Stimulated activated CD4-positive, alpha-beta T cell treated with anti-CD3 and anti-CD28 coated beads, TNF-alpha, amount 100 ng/mL, for 48 hours (primary cell): ENCODE measurements around the gene SMG6.

Experiments
- DNase-seq, 3 donors: peaks; one replicate each; pipeline ENCODE4 v3.0.0-alpha.2; 2020; ENCODE audit warnings: low read depth in 3 of 3

The SMG6 gene

DNA sequence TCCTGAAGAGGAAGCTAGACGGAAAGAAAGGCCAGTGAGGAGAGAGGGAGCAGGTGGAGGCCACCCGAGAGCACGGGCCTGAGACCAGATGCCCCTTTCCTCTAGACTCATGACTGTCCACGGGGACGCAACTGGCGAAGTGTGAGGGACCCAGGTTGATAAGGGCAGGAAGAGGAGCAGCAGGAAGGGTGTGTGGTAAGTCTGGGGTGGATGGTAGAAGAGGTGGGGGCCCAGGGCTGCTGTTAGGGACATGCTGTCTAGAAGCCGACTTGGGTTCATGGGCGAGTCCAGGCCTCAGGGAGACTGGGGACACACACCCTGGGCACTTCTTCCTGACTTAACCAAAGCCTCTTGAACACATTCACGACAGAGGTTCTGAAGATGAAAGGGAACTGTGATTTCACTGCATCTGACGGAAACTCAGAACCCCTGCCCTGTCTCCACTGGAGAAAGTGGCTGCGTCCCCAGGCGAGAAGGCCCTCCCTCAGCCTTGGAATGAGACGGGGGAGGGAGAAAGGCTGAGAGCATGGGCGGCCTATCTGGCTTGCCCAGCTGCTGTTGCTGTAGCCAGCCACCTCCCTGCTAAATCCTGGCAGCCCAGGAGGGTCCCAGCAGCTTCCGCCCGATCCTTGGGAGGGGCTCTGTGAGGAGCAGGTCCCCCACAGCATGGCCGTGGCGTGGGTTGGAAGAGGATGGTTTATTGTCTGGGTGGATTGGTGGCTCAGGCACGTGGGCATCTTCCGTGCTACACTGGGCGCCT, 242.7 kb downstream of the SMG6 start:
- no peak for DNase-seq

DNA sequence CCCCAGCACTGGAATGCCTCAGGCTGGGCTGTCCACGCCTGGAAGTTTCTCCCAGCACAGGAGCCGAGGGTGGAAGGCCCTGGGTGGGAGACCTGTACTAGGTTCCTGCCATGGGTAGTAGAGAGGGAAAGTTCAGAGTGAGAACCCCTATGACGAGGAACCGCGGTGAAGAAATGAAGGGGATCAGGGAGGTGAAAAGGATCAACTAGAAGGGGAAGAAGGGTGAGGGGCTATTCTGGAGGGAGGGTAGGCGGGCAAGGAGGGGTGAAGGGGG, 243.3 kb downstream of the SMG6 start:
- DNase-seq = no peak

DNA sequence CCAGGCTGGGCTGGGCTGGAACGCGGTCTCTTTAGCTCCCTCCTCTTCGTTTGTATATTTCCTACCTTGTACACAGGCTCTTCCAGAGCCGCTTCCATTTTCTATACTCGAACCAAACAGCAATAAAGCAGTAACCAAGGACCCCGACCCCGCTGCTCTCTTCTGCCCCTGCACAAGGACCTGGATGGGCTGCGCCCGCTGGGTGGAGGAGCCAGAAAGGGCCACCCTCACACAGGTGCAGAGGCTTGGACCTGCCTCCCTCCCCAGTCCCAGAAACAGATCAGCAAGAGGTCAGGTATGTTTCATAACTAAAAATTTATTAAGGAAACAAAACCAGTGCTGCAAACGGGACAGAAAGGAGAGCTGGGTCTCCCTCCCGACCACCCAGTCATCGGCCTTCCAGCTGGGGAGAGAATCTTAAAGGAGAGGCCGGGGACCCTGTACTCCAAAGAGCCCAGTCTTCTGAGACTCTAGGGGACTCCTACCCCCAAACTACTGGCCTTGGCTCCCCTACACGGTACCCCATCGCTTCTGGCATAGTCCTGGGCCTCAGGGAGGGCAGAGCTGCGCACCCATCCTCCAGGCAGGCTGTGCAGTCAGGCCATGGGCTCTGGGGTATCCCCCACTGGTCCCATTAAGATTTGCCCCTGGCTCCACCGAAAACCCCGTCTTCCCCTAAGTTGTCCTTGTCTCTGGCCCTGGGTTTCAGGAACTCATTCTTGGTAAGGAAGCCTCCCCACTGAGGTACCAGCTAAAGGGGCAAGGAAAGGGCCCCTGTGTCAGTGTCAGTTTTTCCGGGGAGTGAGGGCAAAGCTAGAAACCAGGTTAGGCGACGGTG, 243.8 kb downstream of the SMG6 start:
- DNase-seq = no peak

DNA sequence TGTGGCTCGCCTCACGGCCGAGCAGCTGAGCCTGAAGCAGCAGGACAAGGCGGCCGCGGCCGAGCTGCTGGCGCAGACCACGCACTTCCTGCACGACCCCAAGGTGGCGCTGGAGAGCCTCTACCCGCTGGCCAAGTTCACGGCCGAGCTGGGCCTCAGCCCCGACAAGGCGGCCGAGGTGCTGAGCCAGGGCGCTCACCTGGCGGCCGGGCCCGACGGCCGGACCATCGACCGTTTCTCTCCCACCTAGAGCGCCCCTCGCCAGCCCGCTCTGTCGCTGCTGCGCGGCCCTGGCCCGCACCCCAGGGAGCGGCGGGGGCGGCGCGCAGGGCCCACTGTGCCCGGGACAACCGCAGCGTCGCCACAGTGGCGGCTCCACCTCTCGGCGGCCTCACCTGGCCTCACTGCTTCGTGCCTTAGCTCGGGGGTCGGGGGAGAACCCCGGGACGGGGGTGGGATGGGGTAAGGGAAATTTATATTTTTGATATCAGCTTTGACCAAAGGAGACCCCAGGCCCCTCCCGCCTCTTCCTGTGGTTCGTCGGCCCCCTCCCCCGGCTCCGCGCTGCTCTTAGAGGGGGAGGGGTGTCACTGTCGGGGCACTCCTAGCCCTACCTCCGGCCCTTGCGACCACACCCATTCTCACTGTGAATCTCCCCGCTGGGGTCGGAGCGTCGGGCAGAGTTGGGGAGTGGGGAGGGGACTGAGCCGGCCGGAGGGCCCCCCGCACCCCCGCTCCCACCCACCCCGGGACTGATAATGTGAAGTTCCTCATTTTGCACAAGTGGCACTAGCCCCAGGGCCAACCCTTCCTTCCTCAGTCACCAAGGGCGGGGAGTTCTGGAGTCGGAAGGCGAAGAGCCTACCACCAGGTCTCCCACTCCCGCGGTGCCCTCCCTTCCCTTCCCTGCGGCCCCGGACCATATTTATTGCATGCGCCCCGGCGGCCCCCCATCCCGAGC, 244.7 kb downstream of the SMG6 start:
- DNase-seq = peak in 2 of 3 donors; percentile 63 to 71

DNA sequence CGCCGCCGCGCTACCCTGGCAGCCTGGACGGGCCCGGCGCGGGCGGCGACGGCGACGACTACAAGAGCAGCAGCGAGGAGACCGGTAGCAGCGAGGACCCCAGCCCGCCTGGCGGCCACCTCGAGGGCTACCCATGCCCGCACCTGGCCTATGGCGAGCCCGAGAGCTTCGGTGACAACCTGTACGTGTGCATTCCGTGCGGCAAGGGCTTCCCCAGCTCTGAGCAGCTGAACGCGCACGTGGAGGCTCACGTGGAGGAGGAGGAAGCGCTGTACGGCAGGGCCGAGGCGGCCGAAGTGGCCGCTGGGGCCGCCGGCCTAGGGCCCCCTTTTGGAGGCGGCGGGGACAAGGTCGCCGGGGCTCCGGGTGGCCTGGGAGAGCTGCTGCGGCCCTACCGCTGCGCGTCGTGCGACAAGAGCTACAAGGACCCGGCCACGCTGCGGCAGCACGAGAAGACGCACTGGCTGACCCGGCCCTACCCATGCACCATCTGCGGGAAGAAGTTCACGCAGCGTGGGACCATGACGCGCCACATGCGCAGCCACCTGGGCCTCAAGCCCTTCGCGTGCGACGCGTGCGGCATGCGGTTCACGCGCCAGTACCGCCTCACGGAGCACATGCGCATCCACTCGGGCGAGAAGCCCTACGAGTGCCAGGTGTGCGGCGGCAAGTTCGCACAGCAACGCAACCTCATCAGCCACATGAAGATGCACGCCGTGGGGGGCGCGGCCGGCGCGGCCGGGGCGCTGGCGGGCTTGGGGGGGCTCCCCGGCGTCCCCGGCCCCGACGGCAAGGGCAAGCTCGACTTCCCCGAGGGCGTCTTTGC, 245.6 kb downstream of the SMG6 start:
- DNase-seq = no peak

DNA sequence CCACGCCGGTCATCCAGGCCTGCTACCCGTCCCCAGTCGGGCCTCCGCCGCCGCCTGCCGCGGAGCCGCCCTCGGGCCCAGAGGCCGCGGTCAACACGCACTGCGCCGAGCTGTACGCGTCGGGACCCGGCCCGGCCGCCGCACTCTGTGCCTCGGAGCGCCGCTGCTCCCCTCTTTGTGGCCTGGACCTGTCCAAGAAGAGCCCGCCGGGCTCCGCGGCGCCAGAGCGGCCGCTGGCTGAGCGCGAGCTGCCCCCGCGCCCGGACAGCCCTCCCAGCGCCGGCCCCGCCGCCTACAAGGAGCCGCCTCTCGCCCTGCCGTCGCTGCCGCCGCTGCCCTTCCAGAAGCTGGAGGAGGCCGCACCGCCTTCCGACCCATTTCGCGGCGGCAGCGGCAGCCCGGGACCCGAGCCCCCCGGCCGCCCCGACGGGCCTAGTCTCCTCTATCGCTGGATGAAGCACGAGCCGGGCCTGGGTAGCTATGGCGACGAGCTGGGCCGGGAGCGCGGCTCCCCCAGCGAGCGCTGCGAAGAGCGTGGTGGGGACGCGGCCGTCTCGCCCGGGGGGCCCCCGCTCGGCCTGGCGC, 246.3 kb downstream of the SMG6 start:
- DNase-seq = no peak

DNA sequence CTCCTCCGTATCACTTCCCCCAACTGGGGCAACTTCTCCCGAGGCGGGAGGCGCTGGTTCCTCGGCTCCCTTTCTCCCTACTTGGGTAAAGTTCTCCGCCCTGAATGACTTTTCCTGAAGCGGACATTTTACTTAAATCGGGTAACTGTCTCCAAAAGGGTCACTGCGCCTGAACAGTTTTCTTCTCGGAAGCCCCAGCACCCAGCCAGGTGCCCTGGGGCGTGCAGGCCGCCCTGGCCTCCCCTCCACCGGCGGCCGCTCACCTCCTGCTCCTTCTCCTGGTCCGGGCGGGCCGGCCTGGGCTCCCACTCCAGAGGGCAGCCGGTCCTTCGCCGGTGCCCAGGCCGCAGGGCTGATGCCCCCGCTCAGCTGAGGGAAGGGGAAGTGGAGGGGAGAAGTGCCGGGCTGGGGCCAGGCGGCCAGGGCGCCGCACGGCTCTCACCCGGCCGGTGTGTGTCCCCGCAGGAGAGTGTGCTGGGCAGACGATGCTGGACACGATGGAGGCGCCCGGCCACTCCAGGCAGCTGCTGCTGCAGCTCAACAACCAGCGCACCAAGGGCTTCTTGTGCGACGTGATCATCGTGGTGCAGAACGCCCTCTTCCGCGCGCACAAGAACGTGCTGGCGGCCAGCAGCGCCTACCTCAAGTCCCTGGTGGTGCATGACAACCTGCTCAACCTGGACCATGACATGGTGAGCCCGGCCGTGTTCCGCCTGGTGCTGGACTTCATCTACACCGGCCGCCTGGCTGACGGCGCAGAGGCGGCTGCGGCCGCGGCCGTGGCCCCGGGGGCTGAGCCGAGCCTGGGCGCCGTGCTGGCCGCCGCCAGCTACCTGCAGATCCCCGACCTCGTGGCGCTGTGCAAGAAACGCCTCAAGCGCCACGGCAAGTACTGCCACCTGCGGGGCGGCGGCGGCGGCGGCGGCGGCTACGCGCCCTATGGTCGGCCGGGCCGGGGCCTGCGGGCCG, 247.1 kb downstream of the SMG6 start:
- DNase-seq = no peak

DNA sequence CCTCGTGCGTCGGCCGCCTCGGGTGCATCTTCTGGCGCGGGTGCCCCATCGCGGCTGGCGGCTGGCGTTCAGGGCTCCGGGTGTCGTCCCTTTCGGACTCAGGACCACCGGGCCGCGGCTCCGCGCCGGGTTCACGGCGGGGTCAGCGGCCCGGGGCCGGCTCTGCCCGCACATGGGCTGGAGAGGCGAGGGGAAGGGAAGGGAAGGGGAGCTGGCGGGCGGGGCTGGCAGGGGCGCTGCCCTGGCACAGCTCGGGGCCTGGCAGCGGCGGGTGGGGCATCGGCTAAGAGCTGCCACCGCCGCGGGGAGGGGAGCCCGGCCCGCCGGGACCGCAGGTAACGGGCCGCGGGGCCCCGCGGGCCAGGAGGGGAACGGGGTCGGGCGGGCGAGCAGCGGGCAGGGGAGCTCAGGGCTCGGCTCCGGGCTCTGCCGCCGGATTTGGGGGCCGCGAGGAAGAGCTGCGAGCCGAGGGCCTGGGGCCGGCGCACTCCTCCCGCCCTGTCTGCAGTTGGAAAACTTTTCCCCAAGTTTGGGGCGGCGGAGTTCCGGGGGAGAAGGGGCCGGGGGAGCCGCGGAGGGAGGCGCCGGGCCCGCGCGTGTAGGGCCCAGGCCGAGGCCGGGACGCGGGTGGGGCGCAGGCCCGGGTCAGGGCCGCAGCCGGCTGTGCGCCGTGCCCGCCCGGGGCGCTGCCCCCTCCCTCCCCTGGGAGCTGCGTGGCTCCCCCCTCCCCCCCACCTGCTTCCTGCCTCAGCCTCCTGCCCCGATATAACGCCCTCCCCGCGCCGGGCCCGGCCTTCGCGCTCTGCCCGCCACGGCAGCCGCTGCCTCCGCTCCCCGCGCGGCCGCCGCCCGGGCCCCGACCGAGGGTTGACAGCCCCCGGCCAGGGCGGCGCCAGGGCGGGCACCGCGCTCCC, 248.0 kb downstream of the SMG6 start:
- no peak for DNase-seq

DNA sequence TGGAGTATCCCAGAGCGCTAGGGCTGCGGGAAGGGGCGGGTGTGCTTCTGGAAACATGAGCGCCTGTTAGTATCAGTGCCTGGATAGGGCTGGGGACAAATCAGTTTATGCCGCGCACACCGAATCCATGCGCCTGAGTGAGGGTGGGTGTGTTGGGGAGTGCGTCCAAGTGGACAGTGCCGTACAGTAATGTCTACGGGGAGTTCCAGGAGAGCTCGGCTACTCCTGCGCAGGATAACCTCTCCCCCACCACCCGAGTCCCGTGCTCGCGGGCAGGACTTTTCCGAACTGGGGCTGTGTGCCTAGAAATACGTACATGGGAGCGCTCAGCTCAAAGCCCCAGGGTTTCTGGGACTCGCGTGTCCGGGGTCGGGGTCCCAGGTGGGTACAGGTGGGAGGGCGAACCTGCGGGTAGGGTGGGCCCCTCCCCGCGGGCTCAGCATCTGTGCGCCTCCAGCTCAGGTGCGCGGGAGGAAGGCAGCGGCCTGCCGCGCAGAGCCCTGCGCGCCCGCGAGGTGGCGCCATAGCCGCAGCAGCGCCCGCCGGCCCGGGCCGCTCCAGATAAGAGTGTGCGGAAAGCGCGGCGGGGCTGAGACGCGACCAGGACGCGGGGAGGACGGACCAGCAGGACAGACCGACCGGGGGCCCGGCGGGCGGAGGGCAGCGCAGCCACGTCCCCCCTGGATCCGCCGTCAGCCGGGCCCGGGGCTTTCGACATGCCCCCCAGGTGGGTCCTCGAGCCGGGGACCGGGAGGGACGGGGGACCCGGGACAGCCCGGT, 248.9 kb downstream of the SMG6 start, which contains the start of gene HIC1:
Gene HIC1, plus strand, starts transcription at position 592 of the 780 bp plus-strand sequence. CDS start 1,588 bp downstream, outside the sequence.
- no peak for DNase-seq

DNA sequence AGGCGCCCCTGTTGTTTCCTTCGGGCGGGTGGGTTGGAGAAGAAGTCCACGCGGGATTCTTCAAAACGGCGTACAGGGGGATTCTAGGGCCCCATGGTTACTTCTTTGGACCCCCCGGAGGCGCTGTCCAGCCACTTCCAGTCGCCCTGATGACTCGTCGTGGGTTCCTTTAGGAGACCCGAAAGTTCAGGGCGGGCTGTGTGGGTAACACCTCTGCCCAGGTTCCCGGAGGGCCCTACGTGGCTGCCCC, 249.4 kb downstream of the SMG6 start:
- no peak for DNase-seq

DNA sequence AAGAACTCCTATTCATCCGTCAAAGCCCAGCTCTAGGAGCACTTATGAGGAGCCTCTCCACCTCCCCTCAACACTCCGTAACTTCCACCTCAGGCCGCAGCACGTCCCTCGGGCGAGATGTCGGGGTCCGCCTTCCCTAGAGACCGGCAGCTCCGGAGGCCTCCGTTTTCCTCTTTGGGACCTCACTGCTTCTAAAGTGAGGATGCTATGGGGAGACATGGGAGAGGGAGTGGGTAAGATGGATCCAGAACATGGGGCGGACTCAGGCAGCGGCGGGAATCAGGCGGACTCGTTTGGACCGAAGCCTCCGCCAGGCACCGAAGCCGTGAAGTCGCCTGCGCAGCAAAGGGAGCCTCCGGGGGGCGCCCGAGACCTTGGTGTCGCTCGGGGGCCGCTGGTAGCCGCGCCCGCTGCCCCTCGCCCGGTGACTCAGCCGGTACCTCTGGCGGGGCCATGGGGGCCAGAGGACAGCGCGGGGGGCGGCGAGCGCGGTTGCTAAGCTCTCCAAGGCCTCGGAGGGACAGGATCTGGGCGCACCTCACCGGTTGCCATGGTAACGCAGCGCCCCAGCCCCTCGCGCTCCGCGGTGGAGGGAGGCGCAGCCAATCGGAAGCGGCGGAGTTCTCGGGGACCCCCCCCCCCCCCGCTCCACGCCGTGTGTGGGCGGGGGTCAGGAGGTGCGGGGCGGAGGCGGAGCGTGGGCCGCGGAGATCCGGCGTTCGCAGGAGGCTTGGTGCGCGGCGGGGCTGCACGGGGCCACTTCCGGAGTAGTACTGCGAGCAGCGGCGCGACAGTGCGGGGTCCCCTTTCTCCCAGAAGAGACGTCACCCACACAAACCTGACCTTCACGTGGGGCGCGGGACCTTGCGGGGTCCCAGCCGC, 250.0 kb downstream of the SMG6 start:
- peak in 1 of 3 donors; percentile 77 for DNase-seq

DNA sequence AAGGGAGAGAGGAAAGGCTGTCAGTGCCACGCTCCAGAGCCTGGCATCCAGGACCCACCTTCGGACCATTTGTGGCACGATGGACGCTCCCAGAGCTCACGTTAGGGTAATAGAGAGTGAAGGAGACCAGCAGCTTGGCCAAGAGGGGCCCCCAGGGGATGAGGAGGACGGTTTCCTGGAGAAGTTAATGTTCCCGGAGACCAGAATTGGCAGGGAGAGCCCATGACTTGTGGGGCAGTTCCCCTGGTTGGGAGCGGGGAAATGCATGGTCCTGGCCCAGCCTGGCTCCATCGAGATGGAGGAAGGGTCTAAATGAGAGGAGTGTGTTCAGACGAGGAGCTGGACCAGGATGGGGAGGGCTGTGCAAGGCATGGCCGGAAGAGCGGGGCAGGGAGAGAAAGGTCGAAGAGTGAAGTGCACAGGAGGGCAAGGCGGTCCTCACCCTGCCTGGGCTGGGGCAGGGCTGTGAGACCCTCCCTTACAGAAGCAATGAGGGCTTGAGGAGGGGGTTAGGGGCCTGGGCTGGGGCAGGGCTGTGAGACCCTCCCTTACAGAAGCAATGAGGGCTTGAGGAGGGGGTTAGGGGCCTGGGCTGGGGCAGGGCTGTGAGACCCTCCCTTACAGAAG, 251.5 kb downstream of the SMG6 start:
- DNase-seq = no peak

DNA sequence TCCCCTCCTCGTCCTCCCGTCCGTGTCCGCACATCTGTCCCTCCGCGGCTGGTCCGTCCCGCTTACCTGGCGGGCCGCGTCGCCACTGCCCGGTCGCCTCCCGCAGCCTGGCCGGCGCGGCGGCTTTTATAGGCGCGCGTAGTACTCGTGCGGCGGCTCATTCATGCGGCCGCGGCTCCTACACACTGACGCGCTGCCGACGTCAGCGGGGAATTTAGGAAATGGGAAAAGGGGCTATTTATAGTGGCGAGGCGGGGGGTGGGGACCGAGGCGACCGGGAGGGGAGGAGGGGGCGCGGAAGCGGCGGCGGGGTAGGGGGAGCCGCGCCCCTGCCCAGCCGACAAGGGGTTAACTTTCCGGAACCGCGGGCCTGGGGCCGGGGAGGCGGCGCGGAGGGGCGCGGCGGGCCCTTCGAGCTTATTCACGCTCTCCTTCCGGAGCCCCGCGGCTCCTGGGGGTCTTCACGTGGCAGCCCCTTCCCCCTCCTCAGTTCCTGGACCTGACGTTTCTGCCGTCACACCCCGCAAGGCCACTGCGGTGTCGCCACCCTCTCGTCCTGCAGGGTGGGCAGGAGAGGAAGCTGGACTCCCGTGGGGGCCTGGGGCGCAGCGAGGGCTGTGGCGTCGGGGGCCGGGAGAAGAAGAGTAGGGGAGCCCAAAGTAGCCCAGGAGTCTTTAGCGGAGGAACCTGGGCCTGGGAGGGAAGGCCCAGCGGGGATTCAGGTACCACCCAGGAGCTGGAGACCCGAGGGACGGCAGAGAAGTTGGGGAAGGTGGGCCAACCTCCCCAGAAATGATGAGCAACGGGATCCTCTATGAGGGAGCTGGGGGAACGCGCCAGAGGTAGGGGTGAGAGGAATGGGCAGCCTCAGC, 252.3 kb downstream of the SMG6 start:
- no peak for DNase-seq

DNA sequence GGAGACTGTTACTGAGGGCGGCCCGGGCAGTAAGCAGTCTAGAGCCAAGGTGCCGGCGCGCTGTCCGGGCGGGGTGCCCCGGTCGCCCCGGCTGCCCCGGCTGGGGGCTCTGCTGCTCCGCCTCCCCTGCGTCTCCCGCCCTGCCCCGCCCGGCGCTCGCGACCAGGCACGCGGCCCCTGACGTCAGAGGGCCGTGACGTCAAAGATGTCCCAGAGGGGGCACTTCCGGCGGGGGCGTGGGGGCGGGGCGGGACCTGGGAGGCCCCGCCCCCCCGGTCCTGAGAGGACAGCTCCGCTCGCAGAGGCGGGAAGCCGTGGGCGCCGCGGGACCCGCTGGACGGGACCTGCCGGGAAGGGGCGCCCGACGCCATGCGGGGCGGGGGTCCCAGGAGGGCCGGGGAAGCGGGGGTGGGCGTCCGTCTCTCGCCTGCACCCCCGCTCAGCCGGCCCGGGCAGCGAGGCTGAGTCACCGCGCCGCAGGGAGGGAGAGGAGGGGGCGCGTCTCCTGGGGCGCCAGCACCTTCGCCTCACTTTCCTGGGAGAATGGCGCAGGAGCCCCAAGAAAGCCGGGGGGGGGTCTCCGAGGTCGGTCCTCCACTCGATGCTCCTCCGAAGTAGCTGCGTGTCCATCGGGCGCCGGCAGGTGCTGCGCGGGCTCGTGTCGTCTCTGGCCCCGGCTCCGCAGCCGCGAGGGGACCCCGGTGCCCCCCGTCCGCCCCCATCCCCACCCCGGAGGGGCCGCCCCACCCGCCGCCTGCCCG, 253.1 kb downstream of the SMG6 start:
- DNase-seq = no peak
